IMR-90 (cell line): ENCODE results near the gene PPDPF. TPM values are rescaled to one million over a fixed set of nuclear protein-coding genes. Genes with fewer than 3 reads are reported as not detected.

Experiments used
- ATAC-seq: fragments of 200-7000 bp; cut with Tn5 transposase; 2 replicates; pipeline ENCODE4 v1.9.1; 2020; ENCODE audit warnings: low read depth, mild to moderate bottlenecking, moderate library complexity
- BruUV-seq: library from RNA; stranded (reverse); fragments of 400-500 nt; replicated peaks from 2 replicates; lab custom pipeline; 2021; lab: Mats Ljungman, UMichigan
- CTCF ChIA-PET: fragments of 300-600 bp; formaldehyde crosslinking; extraction: SDS; loops from one replicate; lab custom pipeline; 2021; ENCODE audit warnings: antibody characterized with exemption; lab: Yijun Ruan, JAX
- POLR2A ChIA-PET: fragments of 300-600 bp; sonication (Branson Sonifier 250); formaldehyde crosslinking; loops from one replicate; lab custom pipeline; 2022; ENCODE audit warnings: antibody characterized with exemption; ENCODE audit not compliant: unreplicated experiment; lab: Charles Lee
- DNase-seq: peaks from one replicate; pipeline ENCODE4 v3.0.0; 2013
- H2AFZ ChIP-seq: replicated peaks from 2 replicates; pipeline ENCODE3; 2013; ENCODE audit warnings: low read length, mild to moderate bottlenecking; ENCODE audit not compliant: poor library complexity
- H2AK5ac ChIP-seq: 2 replicates; pipeline ENCODE4 v1.6.1; 2013; ENCODE audit warnings: low read depth, low read length, inconsistent platforms
- H2AK9ac ChIP-seq: replicated peaks from 2 replicates; pipeline ENCODE3; 2013; ENCODE audit warnings: mild to moderate bottlenecking, low read depth, low read length, moderate library complexity; ENCODE audit not compliant: poor library complexity
- H2BK120ac ChIP-seq: 2 replicates; pipeline ENCODE4 v1.6.1; 2013; ENCODE audit warnings: low read depth, low read length, inconsistent platforms
- H2BK15ac ChIP-seq: 3 replicates; pipeline ENCODE4 v1.6.1; 2013; ENCODE audit warnings: low read depth, low read length, inconsistent platforms
- H2BK20ac ChIP-seq: 2 replicates; pipeline ENCODE4 v1.6.1; 2013; ENCODE audit warnings: low read depth, mild to moderate bottlenecking, inconsistent platforms, low read length, moderate library complexity
- H2BK5ac ChIP-seq: 2 replicates; pipeline ENCODE4 v1.6.1; 2013; ENCODE audit warnings: mild to moderate bottlenecking, low read depth, low read length, inconsistent platforms; ENCODE audit not compliant: poor library complexity, severe bottlenecking
- H3K14ac ChIP-seq: replicated peaks from 2 replicates; pipeline ENCODE4 v1.6.1; 2013; ENCODE audit warnings: low read depth, low read length, inconsistent platforms
- H3K18ac ChIP-seq: 2 replicates; pipeline ENCODE4 v1.6.1; 2013; ENCODE audit warnings: low read depth, low read length, control low read depth
- H3K23ac ChIP-seq: 2 replicates; pipeline ENCODE4 v1.6.1; 2013; ENCODE audit warnings: low read depth, low read length, inconsistent platforms
- H3K27ac ChIP-seq: 2 replicates; pipeline ENCODE4 v1.5.1; 2013; ENCODE audit warnings: mild to moderate bottlenecking, control low read depth, low read length; ENCODE audit not compliant: insufficient read depth
- H3K27me3 ChIP-seq: 2 replicates; pipeline ENCODE4 v1.6.1; 2013; ENCODE audit warnings: low read length; ENCODE audit not compliant: control insufficient read depth, insufficient read depth
- H3K36me3 ChIP-seq: 2 replicates; pipeline ENCODE4 v1.6.1; 2013; ENCODE audit warnings: low read length, mixed read lengths; ENCODE audit not compliant: control insufficient read depth, insufficient read depth
- H3K4ac ChIP-seq: 2 replicates; pipeline ENCODE4 v1.6.1; 2013; ENCODE audit warnings: low read depth, low read length, inconsistent platforms
- H3K4me1 ChIP-seq: 2 replicates; pipeline ENCODE4 v1.6.1; 2013; ENCODE audit warnings: low read length, mixed read lengths; ENCODE audit not compliant: control insufficient read depth, insufficient read depth
- H3K4me2 ChIP-seq: 2 replicates; pipeline ENCODE4 v1.6.1; 2013; ENCODE audit warnings: low read depth, mild to moderate bottlenecking, control low read depth, low read length, moderate library complexity
- H3K4me3 ChIP-seq: 2 replicates; pipeline ENCODE4 v1.5.1; 2013; ENCODE audit warnings: low read depth, mild to moderate bottlenecking, control low read depth, low read length, moderate library complexity; ENCODE audit not compliant: insufficient read depth
- H3K56ac ChIP-seq: 2 replicates; pipeline ENCODE4 v1.6.1; 2013; ENCODE audit warnings: low read length, inconsistent platforms; ENCODE audit not compliant: insufficient read depth; ENCODE audit errors: extremely low read depth
- H3K79me1 ChIP-seq, 2 experiments: 2 replicates each; pipeline ENCODE4 v1.6.1; 2013; ENCODE audit warnings: low read length in 2 of 2, inconsistent platforms in 1 of 2, low read depth in 1 of 2
- H3K9ac ChIP-seq: 2 replicates; pipeline ENCODE4 v1.6.1; 2013; ENCODE audit warnings: low read depth, low read length, control low read depth
- H3K9me1 ChIP-seq: 2 replicates; pipeline ENCODE4 v1.6.1; 2013; ENCODE audit warnings: low read length, inconsistent platforms; ENCODE audit not compliant: insufficient read depth
- H3K9me3 ChIP-seq: 2 replicates; pipeline ENCODE4 v1.6.1; 2013; ENCODE audit warnings: low read length; ENCODE audit not compliant: control insufficient read depth, insufficient read depth
- H4K20me1 ChIP-seq: 2 replicates; pipeline ENCODE4 v1.6.1; 2013; ENCODE audit warnings: low read length, inconsistent platforms; ENCODE audit not compliant: insufficient read depth
- H4K5ac ChIP-seq: 2 replicates; pipeline ENCODE4 v1.6.1; 2013; ENCODE audit warnings: mild to moderate bottlenecking, low read depth, low read length, control low read depth
- H4K8ac ChIP-seq, 2 experiments: 2 replicates each; pipeline ENCODE4 v1.6.1; 2013; ENCODE audit warnings: low read depth in 2 of 2, low read length in 2 of 2, control low read depth in 1 of 2, inconsistent platforms in 1 of 2
- H4K91ac ChIP-seq: 2 replicates; pipeline ENCODE4 v1.6.1; 2013; ENCODE audit warnings: low read depth, low read length, inconsistent platforms; ENCODE audit not compliant: insufficient read depth
- BHLHE40 ChIP-seq: fragments of 150-350 bp; IDR thresholded peaks from 2 replicates; pipeline ENCODE4 v1.6.1; 2016; ENCODE audit warnings: mild to moderate bottlenecking, low read depth, low read length
- CEBPB ChIP-seq: IDR thresholded peaks from 2 replicates; pipeline ENCODE4 v1.6.1; 2012; ENCODE audit warnings: low read depth, low read length, improper control_type of control experiment
- CHD1 ChIP-seq: IDR thresholded peaks from 2 replicates; pipeline ENCODE4 v1.6.1; 2012; ENCODE audit warnings: low read depth, low read length, improper control_type of control experiment
- ELK1 ChIP-seq: fragments of 150-350 bp; IDR thresholded peaks from 2 replicates; pipeline ENCODE4 v1.6.1; 2016; ENCODE audit warnings: low read depth, mild to moderate bottlenecking, low read length, moderate library complexity, borderline replicate concordance
- FOS ChIP-seq: fragments of 150-350 bp; IDR thresholded peaks from 2 replicates; pipeline ENCODE4 v1.6.1; 2016; ENCODE audit warnings: low read depth, low read length
- MAFK ChIP-seq: IDR thresholded peaks from 2 replicates; pipeline ENCODE4 v1.6.1; 2012; ENCODE audit warnings: low read depth, low read length, improper control_type of control experiment
- MAZ ChIP-seq: IDR thresholded peaks from 2 replicates; pipeline ENCODE4 v1.6.1; 2012; ENCODE audit warnings: low read depth, mild to moderate bottlenecking, low read length, improper control_type of control experiment, moderate library complexity, borderline replicate concordance
- MXI1 ChIP-seq: IDR thresholded peaks from 2 replicates; pipeline ENCODE4 v1.6.1; 2012; ENCODE audit warnings: low read depth, mild to moderate bottlenecking, low read length, moderate library complexity, borderline replicate concordance
- NFE2L2 ChIP-seq: fragments of 150-350 bp; IDR thresholded peaks from 2 replicates; pipeline ENCODE4 v1.6.1; 2016; ENCODE audit warnings: low read depth, mild to moderate bottlenecking, low read length
- POLR2A ChIP-seq: IDR thresholded peaks from 2 replicates; pipeline ENCODE4 v1.6.1; 2012; ENCODE audit warnings: mild to moderate bottlenecking, low read depth, low read length
- RAD21 ChIP-seq: IDR thresholded peaks from 2 replicates; pipeline ENCODE4 v1.6.1; 2012; ENCODE audit warnings: low read length, improper control_type of control experiment
- RCOR1 ChIP-seq: IDR thresholded peaks from 2 replicates; pipeline ENCODE4 v1.6.1; 2012; ENCODE audit warnings: mild to moderate bottlenecking, low read length, improper control_type of control experiment; ENCODE audit not compliant: insufficient replicate concordance
- RFX5 ChIP-seq: IDR thresholded peaks from 2 replicates; pipeline ENCODE4 v1.8.0; 2012; ENCODE audit warnings: low read depth, mild to moderate bottlenecking, low read length, moderate library complexity
- SMC3 ChIP-seq: fragments of 150-350 bp; IDR thresholded peaks from 2 replicates; pipeline ENCODE4 v1.6.1; 2016; ENCODE audit warnings: low read depth, mild to moderate bottlenecking, antibody characterized with exemption, low read length, moderate library complexity
- USF2 ChIP-seq: fragments of 150-350 bp; IDR thresholded peaks from 2 replicates; pipeline ENCODE4 v1.6.1; 2017; ENCODE audit warnings: mild to moderate bottlenecking, antibody characterized with exemption, low read length, low read depth
- WGBS, 2 experiments: methylation state at CpG; one replicate each; pipeline versions ENCODE4 v1.1.5 to v1.1.7; 2013; ENCODE audit warnings: missing lambda C conversion rate in 2 of 2; ENCODE audit not compliant: insufficient read length in 1 of 2; ENCODE audit errors: extremely low coverage in 2 of 2; 5-methylcytosine and 5-hydroxymethylcytosine counted together
- dilution Hi-C: fragments of 300-500 bp; cut with HindIII; formaldehyde crosslinking; loops from one replicate; pipeline ENCODE4 v1.14.3; 2018; ENCODE audit warnings: low sequenced_read_pairs; ENCODE audit not compliant: unreplicated experiment
- in situ Hi-C: fragments of 300-500 bp; cut with MboI; formaldehyde crosslinking; loops from 3 replicates; pipeline ENCODE4 v1.14.3; 2019; ENCODE audit warnings: low sequenced_read_pairs, inconsistent platforms, mixed read lengths
- intact Hi-C: fragments of 100-400 bp; cut with micrococcal nuclease; formaldehyde crosslinking; loops from 2 replicates; pipeline ENCODE4 v1.10.0; 2022
- polyA plus RNA-seq, 3 experiments: library from polyadenylated mRNA; depleted of rRNA; stranded (reverse); fragments of >200 nt; gene quantifications; 2 replicates each; pipeline ENCODE4 v1.2.3, GENCODE V29; 2012; ENCODE audit warnings: low replicate concordance in 1 of 3
- total RNA-seq: library from RNA; depleted of rRNA; stranded (reverse); fragments of >200 nt; gene quantifications from 2 replicates; pipeline ENCODE4 v1.2.3, GENCODE V29; 2012

The PPDPF gene
- total and polyA plus RNA-seq, 2 of the 4 experiments (the other 2 are of a cell fraction) = 12.9 to 171 TPM

- no peak overlapping the region for H2BK120ac ChIP-seq
- DNase-seq (no peak), ATAC-seq (no peak)
- no peak overlapping the region for H2AFZ ChIP-seq
- no peak overlapping the region for H3K27ac ChIP-seq
- POLR2A ChIA-PET = no interaction called here
- no peak overlapping the region for H4K8ac ChIP-seq
- in situ Hi-C loops (no loop called here), dilution Hi-C loops (no loop called here), intact Hi-C loops (no loop called here)
- no peak overlapping the region for H4K5ac ChIP-seq
- H4K91ac ChIP-seq = no peak overlapping the region
- no peak overlapping the region for H3K4me3 ChIP-seq
- H2AK9ac ChIP-seq = no peak overlapping the region
- H3K36me3 ChIP-seq = no peaks in the 10 kb centered on the region
- H4K20me1 ChIP-seq = peaks cover 4% of the 10 kb centered on the region
- H3K23ac ChIP-seq = no peak overlapping the region
- H2BK15ac ChIP-seq = no peak overlapping the region
- no peak overlapping the region for H3K56ac ChIP-seq
- H3K4ac ChIP-seq = no peak overlapping the region
- no peak overlapping the region for H3K9ac ChIP-seq
- CTCF ChIA-PET = no interaction called here
- H3K4me2 ChIP-seq = no peak overlapping the region
- H2BK20ac ChIP-seq = no peak overlapping the region
- H3K79me1 ChIP-seq = no peaks in the 10 kb centered on the region
- no TSS peak for BruUV-seq
- H3K27me3 ChIP-seq = peaks cover 7% of the 10 kb centered on the region
- TF ChIP-seq NFE2L2 = no peak
- TF ChIP-seq CEBPB = no peak
- no peak for TF ChIP-seq MAFK
- TF ChIP-seq CHD1 = no peak
- TF ChIP-seq USF2 = no peak
- TF ChIP-seq RCOR1 = no peak
- TF ChIP-seq RAD21 = no peak
- TF ChIP-seq ELK1 = no peak
- no peak for TF ChIP-seq POLR2A
- no peak for TF ChIP-seq FOS
- no peak for TF ChIP-seq MXI1
- no peak for TF ChIP-seq SMC3
- no peak for TF ChIP-seq RFX5
- TF ChIP-seq BHLHE40 = no peak
- TF ChIP-seq MAZ = no peak
- 0 out of 2 replicates have a peak, but pooled peaks cover 3% of the 10 kb centered on the region for H3K4me1 ChIP-seq
- WGBS, 2 experiments = 81% methylated on average over 32 of the region's 51 CpGs; no CpG with 5 or more reads in 1 of the 2 experiments
- no peak overlapping the region for H2BK5ac ChIP-seq
- H3K9me3 ChIP-seq = no peaks in the 10 kb centered on the region
- H3K18ac ChIP-seq = no peak overlapping the region
- H3K14ac ChIP-seq = no peak overlapping the region
- no peak overlapping the region for H2AK5ac ChIP-seq
- no peaks in the 10 kb centered on the region for H3K9me1 ChIP-seq
These were observed 26.0 kb upstream of the PPDPF start for GRCh38 chr20:63494420-63495166.
